COLO668 (cell line): ENCODE results near the gene ATF1.
"Not testable (repeated sequence)": the region's sequence is repeated elsewhere in the genome, so short reads cannot be mapped to it uniquely, and the experiment has no call there.

Experiments used
- DNase-seq: peaks from one replicate; lab custom pipeline; 2025; ENCODE audit not compliant: unreplicated experiment; lab: John Stamatoyannopoulos, UW

Gene ATF1

GRCh38 chr12:50751948-50752721 lies 11.8 kb upstream of the ATF1 start:
- no peak for DNase-seq

GRCh38 chr12:50753232-50753769 lies 10.6 kb upstream of the ATF1 start:
- DNase-seq, result no peak

- peak; percentile 79 for DNase-seq
Measured at GRCh38 chr12:50764286-50765094, 589 bp downstream of the ATF1 start.

- DNase-seq, result peak; percentile 12
Measured at GRCh38 chr12:50765095-50765911, 1.4 kb downstream of the ATF1 start.

- no peak for DNase-seq
Measured at GRCh38 chr12:50768391-50768790, 4.5 kb downstream of the ATF1 start.

GRCh38 chr12:50768813-50769212 lies 4.9 kb downstream of the ATF1 start:
- DNase-seq, result not testable (repeated sequence)

GRCh38 chr12:50771409-50771808 lies 7.5 kb downstream of the ATF1 start:
- DNase-seq, result no peak

- no peak for DNase-seq
Measured at GRCh38 chr12:50772470-50772869, 8.6 kb downstream of the ATF1 start.

- DNase-seq, result no peak
Measured at GRCh38 chr12:50772877-50773276, 9.0 kb downstream of the ATF1 start.

GRCh38 chr12:50775251-50775650 lies 11.3 kb downstream of the ATF1 start:
- no peak for DNase-seq

- DNase-seq, result no peak
Measured at GRCh38 chr12:50776749-50777728, 13.1 kb downstream of the ATF1 start.

GRCh38 chr12:50778663-50779590 lies 15.0 kb downstream of the ATF1 start:
- DNase-seq, result no peak

- no peak for DNase-seq
Measured at GRCh38 chr12:50780013-50780412, 16.1 kb downstream of the ATF1 start.

- no peak for DNase-seq
Measured at GRCh38 chr12:50784501-50784900, 20.6 kb downstream of the ATF1 start.

GRCh38 chr12:50785406-50786001 lies 21.6 kb downstream of the ATF1 start:
- DNase-seq, result no peak

- DNase-seq, result no peak
Measured at GRCh38 chr12:50786498-50787231, 22.8 kb downstream of the ATF1 start.

- DNase-seq, result no peak
Measured at GRCh38 chr12:50787618-50788017, 23.7 kb downstream of the ATF1 start.

GRCh38 chr12:50788561-50788960 lies 24.7 kb downstream of the ATF1 start:
- DNase-seq, result no peak
